ENCODE data around the gene MGAT3. TPM values are rescaled to one million over a fixed set of nuclear protein-coding genes. Genes with fewer than 3 reads are reported as not detected.

The MGAT3 gene
- total RNA-seq, 1 experiment from 2014 or later: 5.0 TPM

DNA sequence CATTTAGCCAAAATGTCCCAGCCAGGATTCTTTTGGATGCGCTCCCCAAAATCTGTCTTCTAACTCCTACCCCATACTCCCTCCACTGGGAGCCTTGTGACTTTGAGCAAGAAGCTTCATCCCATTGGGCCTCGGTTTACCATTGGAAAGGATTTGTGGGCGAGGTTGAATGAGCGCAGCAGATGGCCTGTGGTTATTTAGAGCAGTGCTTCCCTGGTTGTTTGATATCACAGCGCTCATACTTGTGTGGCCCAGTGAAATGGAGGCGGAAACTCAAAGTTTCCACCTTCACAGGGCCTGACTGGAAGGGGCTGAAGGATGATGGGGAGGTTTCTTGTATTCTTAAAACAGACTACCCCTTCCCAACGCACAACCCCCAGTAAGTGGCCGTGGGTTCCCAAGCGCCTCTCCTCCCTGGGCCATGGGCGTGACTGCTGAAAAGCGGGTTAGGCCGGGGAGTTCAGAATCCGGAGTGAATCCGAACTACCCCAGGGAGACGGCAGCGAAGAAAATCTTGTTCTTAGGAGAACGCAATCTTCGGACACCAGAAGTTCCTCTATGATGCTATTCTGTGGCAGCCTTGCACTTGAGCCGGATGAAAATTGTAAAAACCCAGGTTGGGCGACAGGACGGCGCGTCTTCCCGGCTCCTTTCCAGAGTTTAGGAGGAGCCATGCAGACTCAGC lies 62.3 kb downstream of the MGAT3 start:
- H3K9me3 ChIP-seq (ENCODE audit: control insufficient read depth, low read depth, low read length): no peaks in the 10 kb centered on the region
- H3K79me2 ChIP-seq (ENCODE audit: insufficient read depth, low read length): peaks cover 8% of the 10 kb centered on the region; the same call in 1 of the 2 replicates
- H2AFZ ChIP-seq (ENCODE audit: low read length): no peak overlapping the region
- H3K9ac ChIP-seq (ENCODE audit: extremely low read depth, insufficient read length, low read length): peak overlapping the region; percentile 73
- peaks cover 25 to 26% of the 10 kb centered on the region in 2 experiments for H3K4me1 Mint-ChIP-seq
- 0 out of 2 replicates have a peak overlapping the region, but pooled peaks have one; percentile 41 for H3K14ac ChIP-seq (ENCODE audit: insufficient read depth, low read length)
- no peaks in the 10 kb centered on the region; the same call in 1 of the 2 replicates for H3K4me1 ChIP-seq (ENCODE audit: insufficient read depth, low read length)
- no peak overlapping the region for H3T11ph ChIP-seq (ENCODE audit: low read length)
- no peak overlapping the region for H3K56ac ChIP-seq (ENCODE audit: insufficient read length, low read depth, low read length)
- no peak overlapping the region for H2BK15ac ChIP-seq (ENCODE audit: low read depth, low read length)
- H3K4ac ChIP-seq (ENCODE audit: low read depth, low read length): no peak overlapping the region
- H3K27me3 ChIP-seq (ENCODE audit: insufficient read depth, low read length): no peaks in the 10 kb centered on the region; the same call in 1 of the 2 replicates
- no peak overlapping the region for H3K23ac ChIP-seq (ENCODE audit: insufficient read length, low read depth, low read length)
- TF ChIP-seq, protein P1, sequence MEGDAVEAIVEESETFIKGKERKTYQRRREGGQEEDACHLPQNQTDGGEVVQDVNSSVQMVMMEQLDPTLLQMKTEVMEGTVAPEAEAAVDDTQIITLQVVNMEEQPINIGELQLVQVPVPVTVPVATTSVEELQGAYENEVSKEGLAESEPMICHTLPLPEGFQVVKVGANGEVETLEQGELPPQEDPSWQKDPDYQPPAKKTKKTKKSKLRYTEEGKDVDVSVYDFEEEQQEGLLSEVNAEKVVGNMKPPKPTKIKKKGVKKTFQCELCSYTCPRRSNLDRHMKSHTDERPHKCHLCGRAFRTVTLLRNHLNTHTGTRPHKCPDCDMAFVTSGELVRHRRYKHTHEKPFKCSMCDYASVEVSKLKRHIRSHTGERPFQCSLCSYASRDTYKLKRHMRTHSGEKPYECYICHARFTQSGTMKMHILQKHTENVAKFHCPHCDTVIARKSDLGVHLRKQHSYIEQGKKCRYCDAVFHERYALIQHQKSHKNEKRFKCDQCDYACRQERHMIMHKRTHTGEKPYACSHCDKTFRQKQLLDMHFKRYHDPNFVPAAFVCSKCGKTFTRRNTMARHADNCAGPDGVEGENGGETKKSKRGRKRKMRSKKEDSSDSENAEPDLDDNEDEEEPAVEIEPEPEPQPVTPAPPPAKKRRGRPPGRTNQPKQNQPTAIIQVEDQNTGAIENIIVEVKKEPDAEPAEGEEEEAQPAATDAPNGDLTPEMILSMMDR (conservative IDR thresholded peaks at IDR 0.05): no peak
- H4K20me1 ChIP-seq (ENCODE audit: control insufficient read depth, insufficient read depth, insufficient read length): peaks cover 9% of the 10 kb centered on the region
- peaks cover 52% of the 10 kb centered on the region for H3K27me3 Mint-ChIP-seq (ENCODE audit: low read depth)
- peak overlapping the region; percentile 94 to 98 for H3K4me3 Mint-ChIP-seq
- H2BK5ac ChIP-seq (ENCODE audit: insufficient read length, low read length): no peak overlapping the region
- DNase-seq: no peak
- H3K27ac ChIP-seq (ENCODE audit: insufficient read length, low read depth, low read length): no peak overlapping the region
- peak overlapping the region; percentile 87 to 100 (median 91) for H3K27ac Mint-ChIP-seq
- peaks cover 13% of the 10 kb centered on the region for H3K23me2 ChIP-seq (ENCODE audit: insufficient read length, low read depth, low read length, poor library complexity, severe bottlenecking)
- no peaks in the 10 kb centered on the region for H3K79me1 ChIP-seq (ENCODE audit: insufficient read depth, low read depth, low read length, poor library complexity, severe bottlenecking)
- no peak overlapping the region for H4K8ac ChIP-seq (replicated peaks; ENCODE audit: insufficient read length, low read depth, low read length)
- H2BK20ac ChIP-seq (ENCODE audit: low read depth, low read length, poor library complexity, severe bottlenecking): no peak overlapping the region
- H3K18ac ChIP-seq (ENCODE audit: insufficient read length, low read depth, low read length): no peak overlapping the region
- no peak overlapping the region for H2AK5ac ChIP-seq (ENCODE audit: insufficient read length, low read length)
- H4K91ac ChIP-seq (ENCODE audit: insufficient read length, low read depth, low read length): no peak overlapping the region
- H4K5ac ChIP-seq (ENCODE audit: insufficient read length, low read depth, low read length): no peak overlapping the region
- H3K36me3 Mint-ChIP-seq (ENCODE audit: insufficient read depth in 1 of 3, low read depth in 3 of 3): peaks cover 41 to 71% (median 56%) of the 10 kb centered on the region in 3 experiments
- peaks cover 0 to 2% of the 10 kb centered on the region in 2 experiments; a peak in 3 of 5 replicates for H3K9me3 Mint-ChIP-seq
- WGBS (ENCODE audit: extremely low coverage, insufficient read length, low lambda C conversion rate): no CpG with 5 or more reads among the region's 24 CpGs
- peak overlapping the region; percentile 73 for H3K4me2 ChIP-seq (ENCODE audit: insufficient read depth, insufficient read length, low read length)
- no peak overlapping the region for H2BK120ac ChIP-seq (ENCODE audit: low read depth, low read length, poor library complexity, severe bottlenecking)
- H2BK12ac ChIP-seq (ENCODE audit: insufficient read length, low read depth, low read length): no peak overlapping the region

Measured in H9 (cell line).